MCF 10A (cell line): ENCODE data around the gene PAX3. TPM values are rescaled to one million over a fixed set of nuclear protein-coding genes. Genes with fewer than 3 reads are reported as not detected.

Experiments
- BruUV-seq: library from RNA; stranded (reverse); fragments of 400-500 nt; replicated peaks from 2 replicates; lab custom pipeline; 2021; lab: Mats Ljungman, UMichigan
- CTCF ChIA-PET: fragments of 300-600 bp; sonication (Branson Sonifier 250); formaldehyde crosslinking; extraction: SDS; loops from one replicate; lab custom pipeline; 2021; ENCODE audit warnings: antibody characterized with exemption, inconsistent platforms; lab: Yijun Ruan, JAX
- POLR2A ChIA-PET: fragments of 300-600, 350-650 bp; sonication (Branson Sonifier 250); formaldehyde crosslinking; extraction: SDS; loops from one replicate; lab custom pipeline; 2020; ENCODE audit warnings: antibody characterized with exemption, inconsistent platforms; lab: Yijun Ruan, JAX
- DNase-seq: peaks from one replicate; pipeline ENCODE4 v3.0.0-alpha.2; 2018; ENCODE audit not compliant: unreplicated experiment
- H3K27ac Mint-ChIP-seq: one replicate; pipeline ENCODE4 v1.8.0; 2022; ENCODE audit warnings: mild to moderate bottlenecking, low read depth, mixed read lengths; ENCODE audit not compliant: unreplicated experiment
- H3K27me3 Mint-ChIP-seq: one replicate; pipeline ENCODE4 v1.8.0; 2022; ENCODE audit warnings: mixed read lengths; ENCODE audit not compliant: insufficient read depth, unreplicated experiment
- H3K36me3 Mint-ChIP-seq: one replicate; pipeline ENCODE4 v1.8.0; 2022; ENCODE audit warnings: mild to moderate bottlenecking, moderate library complexity, mixed read lengths; ENCODE audit not compliant: insufficient read depth, unreplicated experiment
- H3K4me1 Mint-ChIP-seq: one replicate; pipeline ENCODE4 v1.8.0; 2022; ENCODE audit warnings: mixed read lengths; ENCODE audit not compliant: insufficient read depth, unreplicated experiment
- H3K4me3 Mint-ChIP-seq: one replicate; pipeline ENCODE4 v1.8.0; 2022; ENCODE audit warnings: mild to moderate bottlenecking, moderate library complexity, mixed read lengths; ENCODE audit not compliant: unreplicated experiment
- H3K9me3 Mint-ChIP-seq: one replicate; pipeline ENCODE4 v1.8.0; 2022; ENCODE audit warnings: mixed read lengths; ENCODE audit not compliant: unreplicated experiment
- CTCF ChIP-seq: fragments of 200-600 bp; IDR thresholded peaks from one replicate; pipeline ENCODE4 v1.8.0; 2022; ENCODE audit warnings: antibody characterized with exemption, mild to moderate bottlenecking; ENCODE audit not compliant: unreplicated experiment
- intact Hi-C: fragments of 100-400 bp; cut with micrococcal nuclease; formaldehyde crosslinking; loops from 2 replicates; pipeline ENCODE4 v1.14.1; 2022
- total RNA-seq: library from RNA; stranded (reverse); gene quantifications from 2 replicates; pipeline ENCODE4 v1.2.3, GENCODE V29; 2022

Gene PAX3
- total RNA-seq, 1 experiment from 2014 or later = not detected

- Mint-ChIP-seq H3K9me3 (no peaks in the 10 kb centered on the region), H3K4me3 (no peak overlapping the region), H3K36me3 (no peaks in the 10 kb centered on the region), H3K27me3 (peaks cover 100% of the 10 kb centered on the region), H3K27ac (no peak overlapping the region), H3K4me1 (peaks cover 14% of the 10 kb centered on the region)
- DNase-seq = no peak
- CTCF ChIA-PET = interaction anchor here (0.6 to 1.1 kb wide), 2 partner anchors 267 to 1475 kb away, joined by 3 to 5 read pairs; no protein-coding TSS in a partner anchor
- POLR2A ChIA-PET = interaction anchor here (0.7 kb wide), 1 partner anchor 18 kb away, joined by 4 read pairs; no protein-coding TSS in a partner anchor
- intact Hi-C loops = no loop called here
- BruUV-seq = no TSS peak
- no peak for TF ChIP-seq CTCF
These were observed 6.4 kb downstream of the PAX3 start for GRCh38 chr2:222292149-222293134.

- Mint-ChIP-seq H3K9me3 (no peaks in the 10 kb centered on the region), H3K27me3 (peaks cover 100% of the 10 kb centered on the region), H3K4me1 (peaks cover 14% of the 10 kb centered on the region), H3K27ac (no peak overlapping the region), H3K36me3 (no peaks in the 10 kb centered on the region), H3K4me3 (no peak overlapping the region)
- BruUV-seq = no TSS peak
- no peak for DNase-seq
- no peak for TF ChIP-seq CTCF
- intact Hi-C loops = no loop called here
- ChIA-PET POLR2A (no interaction called here), CTCF (interaction anchor here (1.1 kb wide), 1 partner anchor 266 kb away, joined by 5 read pairs; no protein-coding TSS in a partner anchor)
These were observed 7.3 kb downstream of the PAX3 start for GRCh38 chr2:222291485-222291841.

- Mint-ChIP-seq H3K9me3 (no peaks in the 10 kb centered on the region), H3K36me3 (no peaks in the 10 kb centered on the region), H3K27ac (no peak overlapping the region), H3K4me1 (peaks cover 14% of the 10 kb centered on the region), H3K27me3 (peaks cover 100% of the 10 kb centered on the region), H3K4me3 (no peak overlapping the region)
- no TSS peak for BruUV-seq
- TF ChIP-seq CTCF = no peak
- no peak for DNase-seq
- CTCF ChIA-PET = no interaction called here
- POLR2A ChIA-PET = no interaction called here
- intact Hi-C loops = no loop called here
These were observed 7.9 kb downstream of the PAX3 start for GRCh38 chr2:222290736-222291484.

GRCh38 chr2:222290401-222290735, 8.4 kb downstream of the PAX3 start:
- no peak overlapping the region for H3K27ac Mint-ChIP-seq
- no peaks in the 10 kb centered on the region for H3K9me3 Mint-ChIP-seq
- H3K4me1 Mint-ChIP-seq = peaks cover 10% of the 10 kb centered on the region

More at GRCh38 chr2:222290401-222290735, 8.4 kb downstream of the PAX3 start:
- intact Hi-C loops = no loop called here
- no peak for TF ChIP-seq CTCF
- ChIA-PET CTCF (interaction anchor here (1.0 kb wide), 1 partner anchor 19 kb away, joined by 3 read pairs; no protein-coding TSS in a partner anchor), POLR2A (no interaction called here)
- no peak for DNase-seq
- Mint-ChIP-seq H3K4me3 (no peak overlapping the region), H3K27me3 (peaks cover 100% of the 10 kb centered on the region), H3K36me3 (no peaks in the 10 kb centered on the region)
- no TSS peak for BruUV-seq
